ENCODE data around the gene PECR. TPM values are rescaled to one million over a fixed set of nuclear protein-coding genes. Genes with fewer than 3 reads are reported as not detected.
A peak's percentile ranks its signal among the peaks of the same experiment; 100 is the strongest.

Gene PECR
- total RNA-seq, 1 donor from 2014 or later = 32.2 TPM

DNA sequence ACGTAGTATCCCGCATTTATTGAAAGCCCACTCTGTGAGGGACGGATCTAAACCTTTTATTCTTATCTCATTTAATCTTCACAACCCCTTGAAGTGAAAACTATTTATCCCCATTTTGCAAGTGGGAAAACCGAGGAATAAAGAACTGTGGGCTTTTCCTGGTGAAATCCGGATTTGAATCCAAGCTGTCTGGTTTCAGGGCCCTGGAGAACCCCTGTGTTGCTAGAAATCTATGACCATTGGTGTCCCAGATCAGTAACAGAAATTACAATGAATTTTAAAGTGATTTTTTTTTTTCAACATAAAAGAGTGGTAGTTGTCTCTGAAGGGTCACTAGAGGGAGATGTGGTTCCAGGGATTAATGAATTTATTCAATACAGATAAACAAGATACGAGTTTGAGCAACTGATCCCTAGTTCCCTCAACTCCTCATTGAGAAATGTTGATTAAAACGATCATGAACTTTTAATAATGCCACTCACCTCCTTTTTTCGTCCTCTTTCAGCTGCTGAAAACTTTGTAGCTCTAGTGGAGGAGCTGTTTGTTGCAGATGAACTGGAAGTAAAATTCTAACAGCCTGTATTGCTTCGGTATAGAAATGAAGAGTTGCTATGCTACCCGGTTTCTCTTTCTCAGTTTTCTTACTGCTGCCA, 28.5 kb upstream of the PECR start:
- Histone ChIP-seq H3K27me3 (no peaks in the 10 kb centered on the region), H3K9me3 (no peaks in the 10 kb centered on the region), H3K36me3 (peaks cover 11 to 23% of the 10 kb centered on the region in 2 donors), H3K4me1 (peaks cover 3 to 15% of the 10 kb centered on the region in 2 donors), H3K4me3 (peak overlapping the region; percentile 54 to 88), H3K27ac (peak overlapping the region; percentile 90 to 92)
- DNase-seq (ENCODE audit: low spot score in 2 of 2) = no peak
- intact Hi-C loops (cut with DNase I) = loop anchor here (2.0 to 10.0 kb wide), 2 partner anchors 29 to 795 kb away; partner anchors contain the start of genes ATIC, PECR and TMEM169
- TF ChIP-seq, protein P1, sequence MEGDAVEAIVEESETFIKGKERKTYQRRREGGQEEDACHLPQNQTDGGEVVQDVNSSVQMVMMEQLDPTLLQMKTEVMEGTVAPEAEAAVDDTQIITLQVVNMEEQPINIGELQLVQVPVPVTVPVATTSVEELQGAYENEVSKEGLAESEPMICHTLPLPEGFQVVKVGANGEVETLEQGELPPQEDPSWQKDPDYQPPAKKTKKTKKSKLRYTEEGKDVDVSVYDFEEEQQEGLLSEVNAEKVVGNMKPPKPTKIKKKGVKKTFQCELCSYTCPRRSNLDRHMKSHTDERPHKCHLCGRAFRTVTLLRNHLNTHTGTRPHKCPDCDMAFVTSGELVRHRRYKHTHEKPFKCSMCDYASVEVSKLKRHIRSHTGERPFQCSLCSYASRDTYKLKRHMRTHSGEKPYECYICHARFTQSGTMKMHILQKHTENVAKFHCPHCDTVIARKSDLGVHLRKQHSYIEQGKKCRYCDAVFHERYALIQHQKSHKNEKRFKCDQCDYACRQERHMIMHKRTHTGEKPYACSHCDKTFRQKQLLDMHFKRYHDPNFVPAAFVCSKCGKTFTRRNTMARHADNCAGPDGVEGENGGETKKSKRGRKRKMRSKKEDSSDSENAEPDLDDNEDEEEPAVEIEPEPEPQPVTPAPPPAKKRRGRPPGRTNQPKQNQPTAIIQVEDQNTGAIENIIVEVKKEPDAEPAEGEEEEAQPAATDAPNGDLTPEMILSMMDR (IDR thresholded peaks at IDR 0.05) = peak in 2 of 3 experiments; percentile 19 to 42

DNA sequence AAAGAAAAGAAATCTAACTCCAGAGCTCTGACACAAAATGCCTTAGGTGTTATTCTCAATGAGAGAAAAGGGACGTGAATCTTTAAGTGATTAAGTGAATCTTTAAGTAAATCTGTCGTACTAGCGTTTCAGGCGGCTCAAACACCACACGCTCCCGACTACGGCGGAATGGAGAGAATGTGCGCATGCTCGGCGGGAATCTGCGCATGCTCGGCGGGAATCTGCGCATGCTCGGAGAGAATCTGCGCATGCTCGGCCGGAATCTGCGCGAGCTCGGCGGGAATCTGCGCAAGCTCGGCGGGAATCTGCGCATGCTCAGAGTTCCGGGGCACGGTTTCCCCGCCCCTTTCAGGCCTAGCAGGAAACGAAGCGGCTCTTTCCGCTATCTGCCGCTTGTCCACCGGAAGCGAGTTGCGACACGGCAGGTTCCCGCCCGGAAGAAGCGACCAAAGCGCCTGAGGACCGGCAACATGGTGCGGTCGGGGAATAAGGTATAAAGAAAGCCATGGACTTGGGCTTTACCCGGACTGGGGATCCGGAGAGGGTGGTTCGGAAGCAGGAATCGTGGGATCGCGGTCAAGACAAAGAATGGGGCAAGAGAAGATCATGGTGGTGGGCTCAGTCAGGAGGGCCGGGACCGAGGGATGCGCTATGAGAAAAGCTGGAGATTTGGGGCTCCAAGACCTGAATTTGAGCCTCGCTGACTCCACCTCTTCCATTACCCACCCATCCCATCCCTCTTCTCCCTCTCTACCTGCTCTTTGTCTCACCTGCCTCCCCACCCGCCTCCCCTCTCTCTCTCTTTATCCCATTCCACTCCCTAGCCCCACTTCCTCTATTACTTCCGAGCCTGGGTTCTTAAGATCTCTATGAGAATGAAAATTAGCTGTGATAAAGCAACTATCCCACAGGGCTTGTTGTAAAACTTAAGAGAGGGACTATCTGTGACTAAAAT, 27.6 kb upstream of the PECR start, which contains the start of gene XRCC5:
Gene XRCC5, plus strand, starts transcription at position 382 of the 955 bp plus-strand sequence. Its CDS starts 89 bp downstream, at position 471.
- Histone ChIP-seq H3K4me3 (peak within 1 kb of the TSS; percentile 54 to 88), H3K27me3 (no peaks in the 10 kb centered on the region), H3K36me3 (peaks cover 11 to 23% of the 10 kb centered on the region in 2 donors), H3K27ac (peak within 1 kb of the TSS; percentile 90 to 92), H3K9me3 (no peaks in the 10 kb centered on the region), H3K4me1 (peaks cover 3 to 13% of the 10 kb centered on the region in 2 donors)
- DNase-seq (ENCODE audit: low spot score in 2 of 2) = peak; percentile 68 to 97
- TF ChIP-seq, protein P1 (IDR thresholded peaks at IDR 0.05) = no peak
- intact Hi-C loops (cut with DNase I) = loop anchor here (2.0 kb wide), 1 partner anchor 28 kb away; the partner anchor contains the start of genes PECR and TMEM169

DNA sequence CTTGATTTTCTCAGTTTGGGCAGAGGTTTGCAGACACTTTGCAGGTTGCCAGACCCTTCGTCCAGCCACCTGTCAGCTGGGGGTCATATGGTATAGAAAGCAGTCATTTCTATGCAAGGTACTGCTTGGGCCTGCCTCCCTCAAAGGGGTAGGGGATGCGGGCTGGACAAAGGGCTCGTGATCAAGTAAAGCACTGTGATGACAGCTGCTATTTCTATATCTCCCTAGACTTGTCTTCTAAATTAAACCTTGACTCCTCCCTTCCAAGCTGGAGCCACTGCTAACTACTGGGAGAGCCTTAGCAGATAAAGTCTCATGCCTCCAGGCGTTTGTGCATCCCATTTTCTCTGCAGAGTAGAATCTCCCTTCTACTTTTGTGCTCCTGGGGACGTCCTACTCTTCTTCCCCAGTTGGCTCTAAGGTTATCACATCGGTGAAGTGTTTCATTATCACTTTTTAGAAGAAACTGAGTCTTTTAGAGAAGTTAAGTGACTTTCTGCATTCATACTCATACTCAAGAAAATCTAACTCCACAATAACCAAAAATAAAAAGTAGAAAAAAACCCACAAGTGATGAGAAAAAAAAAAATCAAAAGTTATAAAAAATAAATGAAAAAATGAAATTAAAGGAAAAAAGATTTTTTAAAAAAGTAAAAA, 26.8 kb upstream of the PECR start:
- Histone ChIP-seq H3K27ac (peak overlapping the region; percentile 90 to 92), H3K36me3 (peaks cover 10 to 23% of the 10 kb centered on the region in 2 donors), H3K4me3 (peak overlapping the region; percentile 54 to 88), H3K4me1 (peaks cover 3 to 12% of the 10 kb centered on the region in 2 donors), H3K9me3 (no peaks in the 10 kb centered on the region), H3K27me3 (no peaks in the 10 kb centered on the region)
- TF ChIP-seq, protein P1 (IDR thresholded peaks at IDR 0.05) = no peak
- intact Hi-C loops (cut with DNase I) = loop anchor here (2.0 kb wide), 1 partner anchor 28 kb away; the partner anchor contains the start of genes PECR and TMEM169
- DNase-seq (ENCODE audit: low spot score in 2 of 2) = no peak

DNA sequence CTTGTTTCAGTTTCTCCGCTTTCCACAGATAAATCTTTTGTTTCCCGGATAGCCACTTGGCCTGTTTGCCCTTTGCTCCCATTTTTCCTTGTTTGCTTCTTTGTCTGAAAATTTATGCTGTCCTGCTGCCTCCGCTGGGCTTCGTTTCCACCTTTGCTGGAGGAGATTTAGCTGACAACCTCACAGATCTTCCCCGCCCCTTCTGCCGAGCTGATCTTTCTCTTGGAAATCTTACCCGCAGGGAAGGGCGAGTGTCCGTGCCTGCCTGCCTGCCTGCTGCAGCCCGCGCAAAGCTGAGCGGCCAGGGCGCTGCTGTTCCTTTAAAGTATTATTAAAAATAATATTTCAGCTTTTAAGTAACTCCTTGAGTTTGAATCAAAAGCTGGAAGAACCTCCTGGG, 26.2 kb upstream of the PECR start:
- H3K27me3 ChIP-seq = no peaks in the 10 kb centered on the region
- H3K4me3 ChIP-seq = no peak overlapping the region
- intact Hi-C loops (cut with DNase I) = loop anchor here (2.0 kb wide), 1 partner anchor 27 kb away; the partner anchor contains the start of genes PECR and TMEM169
- no peak for DNase-seq (ENCODE audit: low spot score in 2 of 2)
- TF ChIP-seq, protein P1 (IDR thresholded peaks at IDR 0.05) = no peak
- H3K36me3 ChIP-seq = peaks cover 5 to 17% of the 10 kb centered on the region in 2 donors
- H3K9me3 ChIP-seq = no peaks in the 10 kb centered on the region
- no peak overlapping the region for H3K27ac ChIP-seq
- H3K4me1 ChIP-seq = peaks cover 3 to 12% of the 10 kb centered on the region in 2 donors

DNA sequence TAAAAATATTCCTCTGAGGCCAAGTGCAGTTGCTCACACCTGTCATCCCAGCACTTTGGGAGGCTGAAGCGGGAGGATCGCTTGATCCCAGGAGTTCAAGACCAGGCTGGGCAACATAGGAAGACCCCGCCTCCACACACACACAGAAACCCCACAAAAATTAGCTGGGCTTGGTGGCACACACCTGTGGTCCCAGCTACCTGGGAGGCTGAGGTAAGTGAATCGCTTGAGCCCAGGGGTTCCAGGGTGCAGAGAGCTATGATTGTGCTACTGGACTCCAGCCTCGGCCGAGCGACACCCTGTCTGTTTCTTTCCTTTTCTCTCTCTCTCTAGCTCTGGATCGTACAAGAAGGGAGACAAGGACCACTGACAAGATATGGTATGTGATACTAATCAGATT, 25.7 kb upstream of the PECR start:
- intact Hi-C loops (cut with DNase I) = no loop called here
- DNase-seq (ENCODE audit: low spot score in 2 of 2) = no peak
- Histone ChIP-seq H3K27ac (no peak overlapping the region), H3K4me1 (peaks cover 3 to 12% of the 10 kb centered on the region in 2 donors), H3K27me3 (no peaks in the 10 kb centered on the region), H3K36me3 (peaks cover 5 to 14% of the 10 kb centered on the region in 2 donors), H3K9me3 (no peaks in the 10 kb centered on the region), H3K4me3 (no peak overlapping the region)
- TF ChIP-seq, protein P1 (IDR thresholded peaks at IDR 0.05) = no peak
